ENCODE data around the gene AVL9. TPM values are rescaled to one million over a fixed set of nuclear protein-coding genes. Genes with fewer than 3 reads are reported as not detected.

The AVL9 gene
- total and polyA plus RNA-seq, 9 of the 15 experiments (the other 6 are each of a cell fraction or from before 2014, with no cell fraction given) = 6.4 to 66.2 (median 30.1) TPM

- TF ChIP-seq PHF8 (IDR thresholded peaks at IDR 0.05; ENCODE audit: borderline replicate concordance, low read length) (no peak), BRF2 (IDR thresholded peaks at IDR 0.05; ENCODE audit: borderline replicate concordance, insufficient read depth, insufficient read length) (no peak), GTF2B (IDR thresholded peaks at IDR 0.05; ENCODE audit: extremely low read depth, insufficient read length) (no peak), SIN3B (IDR thresholded peaks at IDR 0.05; ENCODE audit: low read depth) (no peak), HNRNPL (IDR thresholded peaks at IDR 0.05; ENCODE audit: low read depth, low read length) (no peak), EZH2 (IDR thresholded peaks at IDR 0.05; ENCODE audit: borderline replicate concordance, low read depth, low read length) (no peak), ZNF316 (IDR thresholded peaks at IDR 0.05) (peak; percentile 71), ARID1B (IDR thresholded peaks at IDR 0.05) (peak; percentile 71), CXXC5 (CRISPR knock-in tag; IDR thresholded peaks at IDR 0.05) (no peak), ZNF354B (CRISPR knock-in tag; IDR thresholded peaks at IDR 0.05) (no peak), FOXO4 (CRISPR knock-in tag; IDR thresholded peaks at IDR 0.05) (no peak), JUNB (CRISPR knock-in tag; conservative IDR thresholded peaks at IDR 0.05) (no peak), ZNF445 (CRISPR knock-in tag; IDR thresholded peaks at IDR 0.05; ENCODE audit: low read depth) (no peak), MCM5 (IDR thresholded peaks at IDR 0.05; ENCODE audit: low read depth) (no peak), ARNT (IDR thresholded peaks at IDR 0.05) (no peak), ZNF431 (CRISPR knock-in tag; IDR thresholded peaks at IDR 0.05) (no peak), ZNF449 (CRISPR knock-in tag; IDR thresholded peaks at IDR 0.05) (no peak), ZC3H11A (IDR thresholded peaks at IDR 0.05; ENCODE audit: low read depth, low read length) (no peak), HNRNPK (IDR thresholded peaks at IDR 0.05; ENCODE audit: low read depth, low read length, poor library complexity, severe bottlenecking) (no peak), SREBF1 (IDR thresholded peaks at IDR 0.05; ENCODE audit: borderline replicate concordance, low read depth, low read length) (no peak), EP300 (IDR thresholded peaks at IDR 0.05; ENCODE audit: low read length) (peak; percentile 32; the same call in 1 of the 2 replicates), CBFA2T3 (IDR thresholded peaks at IDR 0.05) (peak; percentile 62), CBFB (CRISPR knock-in tag; IDR thresholded peaks at IDR 0.05) (no peak), NFIX (CRISPR knock-in tag; IDR thresholded peaks at IDR 0.05; ENCODE audit: low read depth) (no peak), ZBED1 (IDR thresholded peaks at IDR 0.05) (no peak), RBM39 (optimal IDR thresholded peaks at IDR 0.05; ENCODE audit: low read depth, low read length) (no peak), BRD9 (IDR thresholded peaks at IDR 0.05; ENCODE audit: low read depth, partially characterized antibody) (no peak), ZNF780A (CRISPR knock-in tag; IDR thresholded peaks at IDR 0.05) (no peak)
Measured at GRCh38 chr7:32539919-32540531, 44.7 kb downstream of the AVL9 start (continued).

Data from K562 (cell line).